OCI-LY7 (cell line): Measurements from ENCODE around the gene RIOK1. TPM values are rescaled to one million over a fixed set of nuclear protein-coding genes. Genes with fewer than 3 reads are reported as not detected.
"Not testable (repeated sequence)": the region's sequence is repeated elsewhere in the genome, so short reads cannot be mapped to it uniquely, and the experiment has no call there.

Experiments used
- BruUV-seq: library from RNA; stranded (reverse); fragments of 400-500 nt; replicated peaks from 2 replicates; lab custom pipeline; 2021; lab: Mats Ljungman, UMichigan
- CTCF ChIA-PET: fragments of 300-600 bp; sonication (Branson Sonifier 250); formaldehyde crosslinking; loops from one replicate; lab custom pipeline; 2022; ENCODE audit warnings: antibody characterized with exemption; ENCODE audit not compliant: unreplicated experiment; lab: Charles Lee
- POLR2A ChIA-PET: fragments of 300-600 bp; sonication (Branson Sonifier 250); formaldehyde crosslinking; loops from one replicate; lab custom pipeline; 2022; ENCODE audit warnings: antibody characterized with exemption; lab: Charles Lee
- DNase-seq: peaks from one replicate; pipeline ENCODE4 v3.0.0-alpha.2; 2015; ENCODE audit warnings: low spot score
- H2AFZ ChIP-seq: fragments of 200-600 bp; sonication (generic), shearing (Covaris generic); 2 replicates; pipeline ENCODE4 v1.6.1; 2014; ENCODE audit warnings: mild to moderate bottlenecking, antibody characterized with exemption, low read length, moderate library complexity
- H3K27ac ChIP-seq: fragments of 200-600 bp; sonication (generic); 2 replicates; pipeline ENCODE4 v1.5.1; 2014; ENCODE audit warnings: mixed run types, low read depth, mild to moderate bottlenecking, moderate library complexity, low read length, inconsistent platforms; ENCODE audit not compliant: poor library complexity, severe bottlenecking
- H3K36me3 ChIP-seq: fragments of 200-600 bp; sonication (generic); 2 replicates; pipeline ENCODE4 v1.6.1; 2014; ENCODE audit warnings: mild to moderate bottlenecking, antibody characterized with exemption, low read length, moderate library complexity, mixed read lengths; ENCODE audit not compliant: insufficient read depth
- H3K4me1 ChIP-seq: fragments of 200-600 bp; sonication (generic); 2 replicates; pipeline ENCODE4 v1.5.1; 2014; ENCODE audit warnings: mild to moderate bottlenecking, low read length; ENCODE audit not compliant: insufficient read depth, poor library complexity, severe bottlenecking
- H3K4me2 ChIP-seq: fragments of 200-600 bp; sonication (generic); 2 replicates; pipeline ENCODE4 v1.6.1; 2014; ENCODE audit warnings: mild to moderate bottlenecking, low read length
- H3K4me3 ChIP-seq: fragments of 200-600 bp; sonication (generic); 2 replicates; pipeline ENCODE4 v1.5.1; 2014; ENCODE audit warnings: mild to moderate bottlenecking, low read depth, low read length; ENCODE audit not compliant: poor library complexity, severe bottlenecking
- H3K79me2 ChIP-seq: fragments of 200-600 bp; sonication (generic); 2 replicates; pipeline ENCODE4 v1.6.1; 2016; ENCODE audit warnings: low read depth, mild to moderate bottlenecking, low read length, moderate library complexity, mixed read lengths; ENCODE audit not compliant: insufficient read depth
- H3K9me2 ChIP-seq: fragments of 200-600 bp; sonication (generic); 2 replicates; pipeline ENCODE4 v1.6.1; 2016; ENCODE audit warnings: mild to moderate bottlenecking, low read length, mixed read lengths; ENCODE audit not compliant: insufficient read depth
- H3K9me3 ChIP-seq: fragments of 200-600 bp; sonication (generic); 2 replicates; pipeline ENCODE4 v1.6.1; 2014; ENCODE audit warnings: mild to moderate bottlenecking, mixed run types, low read length, mixed read lengths
- H4K20me1 ChIP-seq: fragments of 200-600 bp; sonication (generic); 2 replicates; pipeline ENCODE4 v1.6.1; 2014; ENCODE audit warnings: mild to moderate bottlenecking, antibody characterized with exemption, low read length, moderate library complexity, mixed read lengths; ENCODE audit not compliant: insufficient read depth
- CTCF ChIP-seq: fragments of 200-600 bp; sonication (generic); conservative IDR thresholded peaks from 2 replicates; pipeline ENCODE4 v1.5.1; 2014; ENCODE audit warnings: mild to moderate bottlenecking, antibody characterized with exemption, low read length, moderate library complexity, mixed read lengths
- EZH2phosphoT487 ChIP-seq: fragments of 200-600 bp; sonication (generic); IDR thresholded peaks from 2 replicates; pipeline ENCODE4 v1.6.1; 2018; ENCODE audit warnings: low read depth, borderline replicate concordance, mild to moderate bottlenecking, mixed run types, antibody characterized with exemption, low read length, moderate library complexity, mixed read lengths
- intact Hi-C: fragments of 100-400 bp; cut with micrococcal nuclease; formaldehyde crosslinking; loops from one replicate; pipeline ENCODE4 v1.10.0; 2022; ENCODE audit not compliant: unreplicated experiment
- total RNA-seq, 2 experiments: library from RNA; depleted of rRNA in 1 of 2; stranded (reverse); fragments of >200 nt in 1 of 2; shearing (Covaris generic) in 1 of 2; gene quantifications; 2 replicates each; pipeline ENCODE4 v1.2.3, GENCODE V29; 2014 to 2022

The RIOK1 gene
- total RNA-seq, 2 experiments from 2014 or later = 35.2 to 55.0 TPM

- Histone ChIP-seq H3K4me2 (no peak overlapping the region), H3K9me2 (no peaks in the 10 kb centered on the region), H3K4me1 (no peaks in the 10 kb centered on the region), H3K36me3 (no peaks in the 10 kb centered on the region), H3K9me3 (no peaks in the 10 kb centered on the region), H3K4me3 (no peak overlapping the region), H4K20me1 (no peaks in the 10 kb centered on the region), H2AFZ (no peak overlapping the region), H3K27ac (no peak overlapping the region), H3K79me2 (no peaks in the 10 kb centered on the region)
- no peak for DNase-seq
- CTCF ChIA-PET = no interaction called here
- POLR2A ChIA-PET = no interaction called here
- BruUV-seq = no TSS peak
- TF ChIP-seq EZH2phosphoT487 (no peak), CTCF (no peak)
- intact Hi-C loops = no loop called here
Observed at GRCh38 chr6:7452898-7453297, 63.3 kb downstream of the RIOK1 start.

- TF ChIP-seq CTCF (no peak), EZH2phosphoT487 (no peak)
- DNase-seq = no peak
- no peaks in the 10 kb centered on the region for H3K79me2 ChIP-seq
- POLR2A ChIA-PET = interaction anchor here (0.6 to 0.8 kb wide), 2 partner anchors 13 to 189 kb away, joined by 3 read pairs; no protein-coding TSS in a partner anchor
- no peak overlapping the region for H3K4me2 ChIP-seq
- no peaks in the 10 kb centered on the region for H3K36me3 ChIP-seq
- H3K4me3 ChIP-seq = no peak overlapping the region
- intact Hi-C loops = no loop called here
- H3K27ac ChIP-seq = no peak overlapping the region
- BruUV-seq = no TSS peak
- no peak overlapping the region for H2AFZ ChIP-seq
- no peaks in the 10 kb centered on the region for H4K20me1 ChIP-seq
- no peaks in the 10 kb centered on the region for H3K9me3 ChIP-seq
- CTCF ChIA-PET = no interaction called here
- H3K4me1 ChIP-seq = no peaks in the 10 kb centered on the region
- no peaks in the 10 kb centered on the region for H3K9me2 ChIP-seq
Observed at GRCh38 chr6:7454696-7455358, 65.2 kb downstream of the RIOK1 start.

- intact Hi-C loops, H3K4me2 ChIP-seq, H4K20me1 ChIP-seq, H3K27ac ChIP-seq, H3K4me3 ChIP-seq, POLR2A ChIA-PET, H3K79me2 ChIP-seq, H3K4me1 ChIP-seq, H3K9me2 ChIP-seq, H3K36me3 ChIP-seq, CTCF ChIA-PET, BruUV-seq, H3K9me3 ChIP-seq, DNase-seq, H2AFZ ChIP-seq: not testable (repeated sequence)
Observed at GRCh38 chr6:7456302-7456701, 66.7 kb downstream of the RIOK1 start.
